K562 (cell line): ENCODE data around the gene UBA52. TPM values are rescaled to one million over a fixed set of nuclear protein-coding genes. Genes with fewer than 3 reads are reported as not detected.
"Not testable (repeated sequence)": the region's sequence is repeated elsewhere in the genome, so short reads cannot be mapped to it uniquely, and the experiment has no call there.

ENCODE experiments used
- ATAC-seq: fragments of 200-7000 bp; cut with Tn5 transposase; 3 replicates; pipeline ENCODE4 v1.9.1; 2020; ENCODE audit warnings: moderate library complexity
- BruUV-seq: library from RNA; stranded (reverse); fragments of 400-500 nt; replicated peaks from 2 replicates; lab custom pipeline; 2021; lab: Mats Ljungman, UMichigan
- CTCF ChIA-PET: fragments of 300-600 bp; formaldehyde crosslinking; extraction: SDS; loops from one replicate; lab custom pipeline; 2021; ENCODE audit warnings: low intra/inter-chr PET ratio; lab: Yijun Ruan, JAX
- POLR2A ChIA-PET: fragments of 300-600, 350-650 bp; sonication (Branson Sonifier 250); formaldehyde crosslinking; extraction: SDS; loops from one replicate; lab custom pipeline; 2021; ENCODE audit warnings: antibody characterized with exemption, inconsistent platforms; lab: Yijun Ruan, JAX
- DNase-seq, 4 experiments: peaks; one replicate each; pipeline versions ENCODE4 v3.0.0 to v3.0.0-alpha.2; 2011 to 2018; ENCODE audit warnings: low spot score in 3 of 4, mixed read lengths in 3 of 4; ENCODE audit errors: extremely low read depth in 1 of 4
- FAIRE-seq: peaks from 2 replicates; lab custom pipeline; 2011; peaks lifted over from hg19 to GRCh38; lab: Jason Lieb, UNC
- H2AFZ ChIP-seq: 2 replicates; pipeline ENCODE4 v1.6.0; 2011; ENCODE audit warnings: low read depth, low read length, control low read depth, inconsistent platforms
- H3K27ac ChIP-seq: fragments of 200-600 bp; 3 replicates; pipeline ENCODE4 v1.8.0; 2011; ENCODE audit warnings: low read depth, mild to moderate bottlenecking, control low read depth, inconsistent platforms, low read length, moderate library complexity, mixed read lengths; ENCODE audit errors: extremely low read depth
- H3K27me3 ChIP-seq, 2 experiments: fragments of 300-600 bp in 1 of 2; 2 replicates in 1 of 2; 3 replicates in 1 of 2; pipeline versions ENCODE4 v1.6.0 to v1.8.0; 2011; ENCODE audit warnings: inconsistent platforms in 2 of 2, low read length in 2 of 2, mild to moderate bottlenecking in 1 of 2, mixed read lengths in 1 of 2, moderate library complexity in 1 of 2; ENCODE audit not compliant: control insufficient read depth in 2 of 2, insufficient read depth in 2 of 2
- H3K36me3 ChIP-seq: fragments of 300-600 bp; 3 replicates; pipeline ENCODE4 v1.8.0; 2011; ENCODE audit warnings: mild to moderate bottlenecking, low read length, inconsistent platforms; ENCODE audit not compliant: control insufficient read depth, insufficient read depth
- H3K4me1 ChIP-seq, 2 experiments: fragments of 200-600 bp in 1 of 2; replicated peaks in 1 of 2; 2 replicates in 1 of 2; 3 replicates in 1 of 2; pipeline versions ENCODE4 v1.5.1 to v1.8.0; 2011; ENCODE audit warnings: inconsistent platforms in 2 of 2, low read length in 2 of 2, mild to moderate bottlenecking in 1 of 2, mixed read lengths in 1 of 2, moderate library complexity in 1 of 2; ENCODE audit not compliant: control insufficient read depth in 2 of 2, insufficient read depth in 2 of 2
- H3K4me2 ChIP-seq: 2 replicates; pipeline ENCODE4 v1.6.1; 2011; ENCODE audit warnings: low read length, control low read depth, inconsistent platforms, mixed read lengths; ENCODE audit not compliant: insufficient read depth
- H3K4me3 ChIP-seq: fragments of 200-600 bp; sonication (generic), shearing (Covaris generic); 2 replicates; pipeline ENCODE4 v1.5.1; 2016; ENCODE audit warnings: control low read depth, inconsistent platforms
- H3K79me2 ChIP-seq: fragments of 200-600 bp; 3 replicates; pipeline ENCODE4 v1.8.0; 2011; ENCODE audit warnings: low read length, inconsistent platforms; ENCODE audit not compliant: control insufficient read depth, insufficient read depth
- H3K9ac ChIP-seq, 2 experiments: 2 replicates each; pipeline versions ENCODE4 v1.6.0 to v1.6.1; 2011; ENCODE audit warnings: low read depth in 2 of 2, low read length in 2 of 2, control low read depth in 1 of 2, inconsistent platforms in 1 of 2, mild to moderate bottlenecking in 1 of 2, mixed read lengths in 1 of 2; ENCODE audit not compliant: insufficient read depth in 1 of 2
- H3K9me1 ChIP-seq: one replicate; pipeline ENCODE4 v1.6.0; 2011; ENCODE audit warnings: inconsistent platforms, mild to moderate bottlenecking, low read length, moderate library complexity; ENCODE audit not compliant: control insufficient read depth, insufficient read depth
- H3K9me3 ChIP-seq: replicated peaks from 2 replicates; pipeline ENCODE4 v1.5.1; 2011; ENCODE audit warnings: low read depth, low read length, inconsistent platforms; ENCODE audit not compliant: control insufficient read depth, insufficient read depth
- H4K20me1 ChIP-seq: replicated peaks from 2 replicates; pipeline ENCODE4 v1.6.1; 2011; ENCODE audit warnings: low read length, inconsistent platforms, mixed read lengths; ENCODE audit not compliant: control insufficient read depth, insufficient read depth
- ARID2 ChIP-seq: fragments of 450-650 bp; IDR thresholded peaks from 2 replicates; pipeline ENCODE4 v1.6.1; 2017; ENCODE audit warnings: antibody characterized with exemption, mild to moderate bottlenecking
- BCOR ChIP-seq: fragments of 450-650 bp; IDR thresholded peaks from 2 replicates; pipeline ENCODE4 v1.6.1; 2016
- CBX3 ChIP-seq, 2 experiments: IDR thresholded peaks; 1 replicate in 1 of 2; 2 replicates in 1 of 2; pipeline ENCODE4 v1.6.1; 2012; ENCODE audit warnings: inconsistent platforms in 2 of 2, low read length in 2 of 2, borderline replicate concordance in 1 of 2, control low read depth in 1 of 2
- CC2D1A ChIP-seq: fragments of 450-650 bp; IDR thresholded peaks from 2 replicates; pipeline ENCODE4 v1.6.1; 2017; ENCODE audit warnings: mild to moderate bottlenecking
- HDAC1 ChIP-seq, 2 experiments: fragments of 450-650 bp; IDR thresholded peaks; 2 replicates each; pipeline ENCODE4 v1.6.1; 2016 to 2017; ENCODE audit warnings: inconsistent platforms in 1 of 2, mild to moderate bottlenecking in 1 of 2, moderate library complexity in 1 of 2
- HDAC2 ChIP-seq: fragments of 450-650 bp; IDR thresholded peaks from 2 replicates; pipeline ENCODE4 v1.6.1; 2016; ENCODE audit warnings: mild to moderate bottlenecking
- HDGF ChIP-seq: fragments of 450-650 bp; IDR thresholded peaks from 2 replicates; pipeline ENCODE4 v1.6.1; 2016
- KDM1A ChIP-seq, 2 experiments: fragments of 450-650 bp; IDR thresholded peaks; 2 replicates each; pipeline ENCODE4 v1.6.1; 2016; ENCODE audit warnings: mild to moderate bottlenecking in 2 of 2
- NFRKB ChIP-seq: fragments of 450-650 bp; IDR thresholded peaks from 2 replicates; pipeline ENCODE4 v1.6.1; 2016; ENCODE audit warnings: low read depth
- PTBP1 ChIP-seq: fragments of 200-400 bp; formaldehyde crosslinking; IDR thresholded peaks from 2 replicates; pipeline ENCODE4 v1.6.1; 2017; ENCODE audit warnings: low read depth, low read length
- TCF15 ChIP-seq: fragments of 250-450 bp; sonication (Bioruptor Pico); IDR thresholded peaks from 2 replicates; pipeline ENCODE4 v1.8.0; 2022; ENCODE audit warnings: moderate library complexity, mild to moderate bottlenecking, inconsistent platforms
- ZNF384 ChIP-seq: IDR thresholded peaks from 2 replicates; pipeline ENCODE4 v1.6.1; 2012; ENCODE audit warnings: low read depth, low read length, improper control_type of control experiment
- WGBS: fragments of 100-300 bp; shearing (Covaris generic); methylation state at CpG from one replicate; pipeline ENCODE4 v1.1.6; 2016; ENCODE audit warnings: low coverage, mixed read lengths; ENCODE audit not compliant: insufficient coverage; ENCODE audit errors: missing lambda C conversion rate; 5-methylcytosine and 5-hydroxymethylcytosine counted together
- in situ Hi-C: fragments of 300-500 bp; cut with MboI; formaldehyde crosslinking; loops from 4 replicates; pipeline ENCODE4 v1.15.0; 2018; ENCODE audit warnings: inconsistent platforms, mixed read lengths
- intact Hi-C: fragments of 100-400 bp; cut with micrococcal nuclease; formaldehyde crosslinking; loops from 2 replicates; pipeline ENCODE4 v1.14.2; 2022
- polyA plus RNA-seq, 8 experiments: library from polyadenylated mRNA; depleted of rRNA in 4 of 8; stranded (reverse) in 5 of 8; unstranded in 3 of 8; fragments of >200 nt; fragmentation: Nextera tagmentation in 2 of 8; fragmentation: Illumina TruSeq in 1 of 8; extraction: Ambion mirVana in 2 of 8; extraction: Trizol in 1 of 8; gene quantifications; 2 replicates each; pipeline versions ENCODE4 v1.2.1 to v1.2.3, GENCODE V29; 2011 to 2014; ENCODE audit warnings: inconsistent platforms in 1 of 8, missing spikeins in 1 of 8
- total RNA-seq, 7 experiments: library from RNA; depleted of rRNA in 6 of 7; stranded (reverse); fragments of >200 nt in 6 of 7; fragmentation: Illumina TruSeq in 2 of 7; extraction: Trizol in 2 of 7; gene quantifications; 2 replicates each; pipeline versions ENCODE4 v1.2.1 to v1.2.3, GENCODE V29; 2011 to 2021; ENCODE audit warnings: low replicate concordance in 1 of 7
- TF ChIP-seq, protein P1 (sequence below): fragments of 450-650 bp; IDR thresholded peaks from 2 replicates; pipeline ENCODE4 v1.6.1; 2016; ENCODE audit warnings: low read depth

Gene UBA52
- total and polyA plus RNA-seq, 9 of the 15 experiments (the other 6 are each of a cell fraction or from before 2014, with no cell fraction given), result 1,110 to 2,751 (median 1,733) TPM

GRCh38 chr19:18522862-18523440 is 48.7 kb upstream of the UBA52 start:
- H3K36me3 ChIP-seq, CTCF ChIA-PET, H3K27me3 ChIP-seq, H3K9me1 ChIP-seq, FAIRE-seq, DNase-seq, in situ Hi-C loops, H3K9me3 ChIP-seq, ATAC-seq: not testable (repeated sequence)
- 53% methylated on average over 9 of the region's 19 CpGs for WGBS
- intact Hi-C loops, result loop anchor here (2.0 to 5.0 kb wide), 3 partner anchors 22 to 49 kb away; partner anchors contain the start of genes KXD1 and UBA52
- Histone ChIP-seq H2AFZ (peak overlapping the region; percentile 73), H3K4me3 (peak overlapping the region; percentile 23; the same call in 1 of the 2 replicates), H3K79me2 (peaks cover 39% of the 10 kb centered on the region), H3K4me2 (peak overlapping the region; percentile 60), H3K4me1 (peaks cover 11 to 34% of the 10 kb centered on the region in 2 experiments), H3K9ac (peak overlapping the region in 1 of 2 experiments; percentile 66; a peak in 2 of 4 replicates), H3K27ac (peak overlapping the region; percentile 70), H4K20me1 (peaks cover 11% of the 10 kb centered on the region; the same call in 1 of the 2 replicates)
- BruUV-seq, result TSS peak; percentile 87
- POLR2A ChIA-PET, result interaction anchor here (1.0 to 7.0 kb wide), 3 partner anchors 14 to 242 kb away, joined by 3 to 84 read pairs (median 3); partner anchors contain the start of gene JUND
- TF ChIP-seq HDAC2, result peak; percentile 98
- TF ChIP-seq KDM1A (IDR thresholded peaks at IDR 0.05), result peak in 1 of 2 experiments; percentile 89; a peak in 2 of 4 replicates
- 0 out of 2 replicates have a peak, but pooled peaks have one; percentile 76 for TF ChIP-seq PTBP1
- TF ChIP-seq CBX3 (IDR thresholded peaks at IDR 0.05; ENCODE audit: borderline replicate concordance in 1 of 2, low read length in 2 of 2), result peak in 1 of 2 experiments; percentile 52; a peak in 1 of 3 replicates
- peak; percentile 78; the same call in 1 of the 2 replicates for TF ChIP-seq CC2D1A
- TF ChIP-seq, protein P1, sequence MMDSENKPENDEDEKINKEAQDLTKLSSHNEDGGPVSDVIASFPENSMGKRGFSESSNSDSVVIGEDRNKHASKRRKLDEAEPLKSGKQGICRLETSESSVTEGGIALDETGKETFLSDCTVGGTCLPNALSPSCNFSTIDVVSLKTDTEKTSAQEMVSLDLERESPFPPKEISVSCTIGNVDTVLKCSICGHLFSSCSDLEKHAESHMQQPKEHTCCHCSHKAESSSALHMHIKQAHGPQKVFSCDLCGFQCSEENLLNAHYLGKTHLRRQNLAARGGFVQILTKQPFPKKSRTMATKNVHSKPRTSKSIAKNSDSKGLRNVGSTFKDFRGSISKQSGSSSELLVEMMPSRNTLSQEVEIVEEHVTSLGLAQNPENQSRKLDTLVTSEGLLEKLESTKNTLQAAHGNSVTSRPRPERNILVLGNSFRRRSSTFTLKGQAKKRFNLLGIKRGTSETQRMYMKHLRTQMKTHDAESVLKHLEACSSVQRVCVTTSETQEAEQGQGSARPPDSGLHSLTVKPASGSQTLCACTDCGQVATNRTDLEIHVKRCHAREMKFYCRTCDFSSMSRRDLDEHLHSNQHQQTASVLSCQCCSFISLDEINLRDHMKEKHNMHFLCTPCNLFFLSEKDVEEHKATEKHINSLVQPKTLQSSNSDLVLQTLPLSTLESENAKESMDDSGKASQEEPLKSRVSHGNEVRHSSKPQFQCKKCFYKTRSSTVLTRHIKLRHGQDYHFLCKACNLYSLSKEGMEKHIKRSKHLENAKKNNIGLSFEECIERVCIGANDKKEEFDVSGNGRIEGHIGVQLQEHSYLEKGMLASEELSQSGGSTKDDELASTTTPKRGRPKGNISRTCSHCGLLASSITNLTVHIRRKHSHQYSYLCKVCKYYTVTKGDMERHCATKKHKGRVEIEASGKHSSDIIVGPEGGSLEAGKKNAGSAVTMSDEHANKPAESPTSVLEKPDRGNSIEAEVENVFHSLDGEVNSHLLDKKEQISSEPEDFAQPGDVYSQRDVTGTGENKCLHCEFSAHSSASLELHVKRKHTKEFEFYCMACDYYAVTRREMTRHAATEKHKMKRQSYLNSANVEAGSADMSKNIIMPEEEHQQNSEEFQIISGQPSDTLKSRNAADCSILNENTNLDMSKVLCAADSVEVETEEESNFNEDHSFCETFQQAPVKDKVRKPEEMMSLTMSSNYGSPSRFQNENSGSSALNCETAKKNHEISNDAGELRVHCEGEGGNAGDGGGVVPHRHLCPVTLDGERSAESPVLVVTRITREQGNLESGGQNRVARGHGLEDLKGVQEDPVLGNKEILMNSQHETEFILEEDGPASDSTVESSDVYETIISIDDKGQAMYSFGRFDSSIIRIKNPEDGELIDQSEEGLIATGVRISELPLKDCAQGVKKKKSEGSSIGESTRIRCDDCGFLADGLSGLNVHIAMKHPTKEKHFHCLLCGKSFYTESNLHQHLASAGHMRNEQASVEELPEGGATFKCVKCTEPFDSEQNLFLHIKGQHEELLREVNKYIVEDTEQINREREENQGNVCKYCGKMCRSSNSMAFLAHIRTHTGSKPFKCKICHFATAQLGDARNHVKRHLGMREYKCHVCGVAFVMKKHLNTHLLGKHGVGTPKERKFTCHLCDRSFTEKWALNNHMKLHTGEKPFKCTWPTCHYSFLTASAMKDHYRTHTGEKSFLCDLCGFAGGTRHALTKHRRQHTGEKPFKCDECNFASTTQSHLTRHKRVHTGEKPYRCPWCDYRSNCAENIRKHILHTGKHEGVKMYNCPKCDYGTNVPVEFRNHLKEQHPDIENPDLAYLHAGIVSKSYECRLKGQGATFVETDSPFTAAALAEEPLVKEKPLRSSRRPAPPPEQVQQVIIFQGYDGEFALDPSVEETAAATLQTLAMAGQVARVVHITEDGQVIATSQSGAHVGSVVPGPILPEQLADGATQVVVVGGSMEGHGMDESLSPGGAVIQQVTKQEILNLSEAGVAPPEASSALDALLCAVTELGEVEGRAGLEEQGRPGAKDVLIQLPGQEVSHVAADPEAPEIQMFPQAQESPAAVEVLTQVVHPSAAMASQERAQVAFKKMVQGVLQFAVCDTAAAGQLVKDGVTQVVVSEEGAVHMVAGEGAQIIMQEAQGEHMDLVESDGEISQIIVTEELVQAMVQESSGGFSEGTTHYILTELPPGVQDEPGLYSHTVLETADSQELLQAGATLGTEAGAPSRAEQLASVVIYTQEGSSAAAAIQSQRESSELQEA, result 0 out of 2 replicates have a peak, but pooled peaks have one; percentile 16
- 0 out of 2 replicates have a peak, but pooled peaks have one; percentile 13 for TF ChIP-seq ARID2
- TF ChIP-seq NFRKB, result 0 out of 2 replicates have a peak, but pooled peaks have one; percentile 43
- peak in 1 of 2 experiments; percentile 32; a peak in 1 of 4 replicates for TF ChIP-seq HDAC1 (IDR thresholded peaks at IDR 0.05)
- peak; percentile 99 for TF ChIP-seq BCOR
- peak; percentile 69 for TF ChIP-seq ZNF384
- 0 out of 2 replicates have a peak, but pooled peaks have one; percentile 46 for TF ChIP-seq TCF15
- TF ChIP-seq HDGF, result peak; percentile 19; the same call in 1 of the 2 replicates
